Activated T-helper 2 cell treated with anti-CD3 and anti-CD28 coated beads, Interferon-gamma antibody, Interleukin-2, Interleukin-4, amounts not matched to agents 10 μg/mL and 5 μg/mL and 100 μg/mL, durations not matched to agents 14 hours and 24 hours and 36 hours (primary cell): ENCODE data around the gene MAPKAP1. TPM values are rescaled to one million over a fixed set of nuclear protein-coding genes. Genes with fewer than 3 reads are reported as not detected.
A peak's percentile ranks its signal among the peaks of the same experiment; 100 is the strongest.

ENCODE experiments used
- DNase-seq: peaks from one replicate; pipeline ENCODE4 v3.0.0; 2021; ENCODE audit warnings: low spot score
- H3K27ac Mint-ChIP-seq: one replicate; pipeline ENCODE4 v1.8.0; 2021; ENCODE audit warnings: mixed read lengths
- H3K27me3 Mint-ChIP-seq: one replicate; pipeline ENCODE4 v1.8.0; 2021; ENCODE audit warnings: low read depth, mixed read lengths
- H3K36me3 Mint-ChIP-seq: one replicate; pipeline ENCODE4 v1.8.0; 2021; ENCODE audit warnings: low read depth, mixed read lengths
- H3K4me1 Mint-ChIP-seq: one replicate; pipeline ENCODE4 v1.8.0; 2021; ENCODE audit warnings: low read depth, mixed read lengths
- H3K4me3 Mint-ChIP-seq: one replicate; pipeline ENCODE4 v1.8.0; 2021; ENCODE audit warnings: low read depth, mild to moderate bottlenecking, moderate library complexity, mixed read lengths
- H3K9me3 Mint-ChIP-seq: one replicate; pipeline ENCODE4 v1.8.0; 2021; ENCODE audit warnings: mixed read lengths
- intact Hi-C: fragments of 100-400 bp; cut with micrococcal nuclease; formaldehyde crosslinking; loops from one replicate; pipeline ENCODE4 v1.15.1; 2023
- total RNA-seq: library from RNA; stranded (reverse); gene quantifications from 2 replicates; pipeline ENCODE4 v1.2.3, GENCODE V29; 2022

The MAPKAP1 gene
- total RNA-seq, 1 donor from 2014 or later: 83.8 TPM

GRCh38 chr9:125527471-125528002 lies 179.5 kb downstream of the MAPKAP1 start:
- Mint-ChIP-seq H3K36me3 (peaks cover 26% of the 10 kb centered on the region), H3K27ac (peak overlapping the region; percentile 40), H3K9me3 (no peaks in the 10 kb centered on the region), H3K4me3 (no peak overlapping the region), H3K4me1 (peaks cover 58% of the 10 kb centered on the region), H3K27me3 (no peaks in the 10 kb centered on the region)
- DNase-seq: no peak
- intact Hi-C loops: loop anchor here (10.0 kb wide), 1 partner anchor 327 kb away; no protein-coding TSS in a partner anchor

GRCh38 chr9:125525921-125526631 lies 180.9 kb downstream of the MAPKAP1 start:
- Mint-ChIP-seq H3K36me3 (peaks cover 29% of the 10 kb centered on the region), H3K9me3 (no peaks in the 10 kb centered on the region), H3K27me3 (no peaks in the 10 kb centered on the region), H3K4me1 (peaks cover 70% of the 10 kb centered on the region), H3K27ac (no peak overlapping the region), H3K4me3 (no peak overlapping the region)
- intact Hi-C loops: loop anchor here (10.0 kb wide), 1 partner anchor 329 kb away; no protein-coding TSS in a partner anchor
- DNase-seq: no peak

GRCh38 chr9:125524583-125525355 lies 182.2 kb downstream of the MAPKAP1 start:
- Mint-ChIP-seq H3K9me3 (no peaks in the 10 kb centered on the region), H3K27ac (peak overlapping the region; percentile 18), H3K36me3 (peaks cover 37% of the 10 kb centered on the region), H3K4me3 (no peak overlapping the region), H3K4me1 (peaks cover 67% of the 10 kb centered on the region), H3K27me3 (no peaks in the 10 kb centered on the region)
- intact Hi-C loops: loop anchor here (5.0 to 10.0 kb wide), 2 partner anchors 330 to 993 kb away; no protein-coding TSS in a partner anchor
- no peak for DNase-seq

GRCh38 chr9:125523681-125524080 lies 183.3 kb downstream of the MAPKAP1 start:
- H3K36me3 Mint-ChIP-seq: peaks cover 34% of the 10 kb centered on the region
- DNase-seq: no peak
- no peak overlapping the region for H3K27ac Mint-ChIP-seq
- intact Hi-C loops: loop anchor here (5.0 to 10.0 kb wide), 2 partner anchors 331 to 994 kb away; no protein-coding TSS in a partner anchor
- no peaks in the 10 kb centered on the region for H3K9me3 Mint-ChIP-seq
- peaks cover 60% of the 10 kb centered on the region for H3K4me1 Mint-ChIP-seq
- H3K27me3 Mint-ChIP-seq: no peaks in the 10 kb centered on the region
- no peak overlapping the region for H3K4me3 Mint-ChIP-seq

GRCh38 chr9:125522328-125522725 lies 184.7 kb downstream of the MAPKAP1 start:
- DNase-seq: no peak
- Mint-ChIP-seq H3K4me1 (peaks cover 51% of the 10 kb centered on the region), H3K27me3 (no peaks in the 10 kb centered on the region), H3K36me3 (peaks cover 30% of the 10 kb centered on the region), H3K27ac (peak overlapping the region; percentile 91), H3K9me3 (no peaks in the 10 kb centered on the region), H3K4me3 (no peak overlapping the region)
- intact Hi-C loops: loop anchor here (5.0 to 10.0 kb wide), 2 partner anchors 332 to 995 kb away; no protein-coding TSS in a partner anchor

- DNase-seq: peak; percentile 24
- peaks cover 50% of the 10 kb centered on the region for H3K4me1 Mint-ChIP-seq
- H3K27ac Mint-ChIP-seq: peak overlapping the region; percentile 91
- no peaks in the 10 kb centered on the region for H3K9me3 Mint-ChIP-seq
- H3K36me3 Mint-ChIP-seq: peaks cover 35% of the 10 kb centered on the region
- H3K27me3 Mint-ChIP-seq: no peaks in the 10 kb centered on the region
- intact Hi-C loops: loop anchor here (1.0 to 10.0 kb wide), 6 partner anchors 40 to 996 kb away; no protein-coding TSS in a partner anchor
- H3K4me3 Mint-ChIP-seq: peak overlapping the region; percentile 51
Observed at GRCh38 chr9:125521462-125522327, 185.3 kb downstream of the MAPKAP1 start.

GRCh38 chr9:125519734-125520133 lies 187.3 kb downstream of the MAPKAP1 start:
- Mint-ChIP-seq H3K9me3 (no peaks in the 10 kb centered on the region), H3K36me3 (peaks cover 30% of the 10 kb centered on the region), H3K4me1 (peaks cover 42% of the 10 kb centered on the region), H3K4me3 (no peak overlapping the region), H3K27ac (no peak overlapping the region), H3K27me3 (no peaks in the 10 kb centered on the region)
- DNase-seq: no peak
- intact Hi-C loops: loop anchor here (5.0 to 10.0 kb wide), 2 partner anchors 335 to 998 kb away; no protein-coding TSS in a partner anchor

- Mint-ChIP-seq H3K27me3 (no peaks in the 10 kb centered on the region), H3K4me1 (peaks cover 41% of the 10 kb centered on the region), H3K36me3 (peaks cover 17% of the 10 kb centered on the region), H3K9me3 (no peaks in the 10 kb centered on the region), H3K27ac (no peak overlapping the region), H3K4me3 (no peak overlapping the region)
- DNase-seq: no peak
- intact Hi-C loops: no loop called here
Observed at GRCh38 chr9:125517577-125517976, 189.4 kb downstream of the MAPKAP1 start.

GRCh38 chr9:125515983-125516940 lies 190.7 kb downstream of the MAPKAP1 start:
- Mint-ChIP-seq H3K9me3 (no peaks in the 10 kb centered on the region), H3K36me3 (peaks cover 14% of the 10 kb centered on the region), H3K27me3 (no peaks in the 10 kb centered on the region), H3K27ac (no peak overlapping the region), H3K4me3 (no peak overlapping the region), H3K4me1 (peaks cover 28% of the 10 kb centered on the region)
- intact Hi-C loops: no loop called here
- no peak for DNase-seq

GRCh38 chr9:125515281-125515680 lies 191.7 kb downstream of the MAPKAP1 start:
- peaks cover 18% of the 10 kb centered on the region for H3K4me1 Mint-ChIP-seq
- intact Hi-C loops: no loop called here
- no peak for DNase-seq

GRCh38 chr9:125514468-125514867 lies 192.5 kb downstream of the MAPKAP1 start:
- Mint-ChIP-seq H3K36me3 (peaks cover 4% of the 10 kb centered on the region), H3K27ac (no peak overlapping the region), H3K4me1 (peaks cover 17% of the 10 kb centered on the region), H3K27me3 (no peaks in the 10 kb centered on the region), H3K9me3 (no peaks in the 10 kb centered on the region), H3K4me3 (no peak overlapping the region)
- DNase-seq: no peak
- intact Hi-C loops: no loop called here

More at GRCh38 chr9:125515281-125515680, 191.7 kb downstream of the MAPKAP1 start:
- no peak overlapping the region for H3K4me3 Mint-ChIP-seq
- no peaks in the 10 kb centered on the region for H3K27me3 Mint-ChIP-seq
- H3K27ac Mint-ChIP-seq: no peak overlapping the region
- no peaks in the 10 kb centered on the region for H3K9me3 Mint-ChIP-seq
- H3K36me3 Mint-ChIP-seq: peaks cover 7% of the 10 kb centered on the region
